Stimulated activated CD4-positive, alpha-beta T cell treated with anti-CD3 and anti-CD28 coated beads, Interleukin-12 subunit alpha, Interleukin-12 subunit beta, amount 100 ng/mL, for 48 hours (primary cell): Measurements from ENCODE around the gene DOCK8.
A peak's percentile ranks its signal among the peaks of the same experiment; 100 is the strongest.

Source experiments
- DNase-seq, 3 donors: peaks; one replicate each; pipeline ENCODE4 v3.0.0-alpha.2; 2020; ENCODE audit warnings: low read depth in 2 of 3, low spot score in 1 of 3

The DOCK8 gene

GRCh38 chr9:453832-454231 is 239.2 kb downstream of the DOCK8 start:
- DNase-seq, result no peak

- DNase-seq, result no peak
Measured at GRCh38 chr9:456365-456764, 241.7 kb downstream of the DOCK8 start.

- DNase-seq, result no peak
Measured at GRCh38 chr9:458590-458989, 243.9 kb downstream of the DOCK8 start.

DNA sequence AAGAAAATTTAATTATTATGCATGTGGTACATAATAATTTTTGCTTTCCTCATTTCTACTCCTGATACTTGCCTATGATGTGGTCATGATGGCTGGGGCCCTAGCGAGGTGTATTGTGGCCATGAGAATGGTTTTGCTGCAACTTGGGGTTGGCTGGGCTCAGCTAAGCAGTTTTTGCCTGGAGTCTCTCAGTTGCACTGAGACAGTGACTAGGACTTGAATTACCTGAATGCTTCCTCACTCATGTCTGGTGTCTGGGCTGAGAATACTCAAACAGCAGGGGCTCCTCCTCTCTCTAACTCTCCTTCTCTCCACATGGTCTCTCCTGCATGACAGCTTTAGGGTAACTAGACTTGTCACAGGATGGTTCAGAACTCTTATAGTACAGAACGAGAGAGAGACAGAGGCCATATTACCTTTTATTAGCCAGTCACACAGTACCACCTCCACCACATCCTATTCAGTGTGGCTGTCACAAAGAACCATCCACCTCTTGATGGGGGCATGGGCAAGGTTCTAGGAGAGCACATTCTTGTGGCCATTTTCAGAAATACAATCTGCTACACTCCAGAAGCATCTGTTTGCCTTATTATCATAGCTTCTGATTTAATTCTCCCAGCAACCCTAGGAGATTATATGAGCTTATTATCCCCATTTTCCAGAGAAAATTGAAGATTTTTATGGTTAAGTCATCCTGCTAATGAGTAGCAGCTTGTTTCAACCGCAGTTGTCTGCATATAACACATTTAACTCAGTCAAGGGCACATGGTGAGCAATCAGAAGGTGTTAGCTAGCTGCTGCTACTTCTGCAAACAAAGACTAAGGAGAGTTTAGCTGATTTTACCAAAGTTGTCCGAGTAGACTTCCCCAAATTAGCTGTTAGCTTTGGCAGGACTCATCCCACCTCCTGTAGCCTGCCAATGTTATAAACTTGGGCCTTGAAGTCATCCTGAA is 245.1 kb downstream of the DOCK8 start:
- no peak for DNase-seq

DNA sequence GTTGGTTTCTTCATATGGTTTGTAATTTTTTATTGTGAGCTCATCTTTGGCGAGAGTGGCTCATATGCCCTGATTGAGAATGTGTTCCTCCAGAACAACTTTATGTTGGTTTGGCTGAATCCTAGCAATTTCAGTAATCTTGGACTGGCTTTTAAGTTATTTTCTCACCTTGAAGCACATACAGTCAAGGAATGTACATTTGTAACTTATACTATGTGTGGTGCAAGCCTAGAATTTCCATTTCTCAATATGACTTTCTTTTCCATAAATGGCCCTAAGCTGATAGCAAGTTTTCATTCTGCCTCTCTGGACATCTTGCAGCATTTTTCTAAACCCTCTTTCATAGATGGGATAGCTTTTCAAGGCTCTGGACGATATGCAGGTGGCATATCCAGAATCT is 247.5 kb downstream of the DOCK8 start:
- DNase-seq, result no peak

GRCh38 chr9:462606-463005 is 247.9 kb downstream of the DOCK8 start:
- DNase-seq, result no peak

DNA sequence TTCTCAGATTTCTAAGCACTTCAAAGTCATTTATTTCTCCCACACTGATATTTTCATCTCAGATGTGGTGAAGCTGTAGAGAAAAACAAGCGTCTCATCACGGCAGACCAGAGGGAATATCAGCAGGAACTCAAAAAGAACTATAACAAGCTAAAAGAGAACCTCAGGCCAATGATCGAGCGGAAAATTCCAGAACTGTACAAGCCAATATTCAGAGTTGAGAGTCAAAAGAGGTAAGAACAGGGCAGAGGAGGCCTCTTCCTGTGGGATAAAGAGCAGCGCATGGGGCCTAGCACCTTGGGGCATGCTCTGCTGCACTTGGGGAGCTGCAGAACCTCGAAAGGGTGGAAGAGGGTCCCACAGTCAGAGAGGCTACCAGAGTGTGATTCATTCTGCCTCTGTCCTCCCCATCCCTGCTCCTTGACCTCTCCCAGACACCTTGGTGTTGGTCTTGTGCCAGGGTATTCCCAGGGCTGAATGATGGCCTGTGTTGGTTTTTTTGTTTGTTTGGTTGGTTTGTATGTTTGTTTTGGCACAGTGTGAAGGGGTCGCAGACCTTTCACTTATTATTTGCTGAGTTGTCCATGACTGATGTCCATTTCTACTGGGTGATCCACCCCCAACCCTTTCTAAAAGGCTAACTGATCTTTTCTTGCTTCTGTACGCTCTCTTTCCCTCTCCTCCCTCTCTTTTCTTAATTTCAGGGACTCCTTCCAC is 248.9 kb downstream of the DOCK8 start:
- DNase-seq, result no peak

GRCh38 chr9:466747-467146 is 252.1 kb downstream of the DOCK8 start:
- no peak for DNase-seq

- no peak for DNase-seq
Measured at GRCh38 chr9:468766-469426, 254.2 kb downstream of the DOCK8 start.

DNA sequence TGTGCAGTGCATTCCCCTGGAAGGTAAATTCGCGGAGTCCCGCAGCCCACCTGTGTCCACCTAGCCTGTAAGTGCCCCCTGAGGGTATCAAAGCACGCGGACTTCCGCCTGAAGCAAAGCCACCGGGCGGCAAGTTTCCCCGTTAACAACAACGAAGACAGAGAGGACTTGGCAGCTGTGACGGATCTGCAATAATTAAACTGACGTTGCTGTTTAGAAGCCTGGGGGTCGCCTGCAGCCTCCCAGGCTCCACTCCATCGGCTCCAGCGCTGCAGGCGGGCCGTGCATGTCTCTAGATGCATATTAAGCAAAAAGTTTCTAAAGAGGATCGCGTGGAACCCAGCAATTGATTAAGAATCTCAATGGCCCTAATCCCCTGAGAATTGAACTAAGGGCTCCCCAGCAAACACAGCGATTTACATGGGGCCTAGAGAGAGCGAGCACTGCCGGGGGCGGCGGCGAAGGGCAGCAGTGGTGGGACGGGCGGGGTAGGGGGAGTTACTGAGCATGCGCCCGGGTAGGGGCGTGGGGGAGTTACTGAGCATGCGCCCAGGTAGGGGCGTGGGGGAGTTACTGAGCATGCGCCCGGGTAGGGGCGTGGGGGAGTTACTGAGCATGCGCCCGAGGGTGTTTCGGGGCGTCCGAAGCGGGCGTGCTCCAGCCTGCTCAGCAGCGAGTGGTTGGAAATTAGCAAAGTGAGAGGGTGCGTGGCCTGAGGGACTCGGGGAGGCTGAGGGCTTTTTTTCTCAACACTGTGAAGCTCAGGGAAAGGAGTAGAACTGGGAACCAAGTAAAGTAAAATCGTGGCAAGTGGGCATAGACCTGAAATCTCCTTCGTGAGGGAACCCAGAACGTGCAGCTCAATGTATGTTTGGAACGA is 255.2 kb downstream of the DOCK8 start:
- DNase-seq, result peak; percentile 67 to 88 (median 81)

- DNase-seq, result no peak
Measured at GRCh38 chr9:470552-471194, 256.0 kb downstream of the DOCK8 start.

DNA sequence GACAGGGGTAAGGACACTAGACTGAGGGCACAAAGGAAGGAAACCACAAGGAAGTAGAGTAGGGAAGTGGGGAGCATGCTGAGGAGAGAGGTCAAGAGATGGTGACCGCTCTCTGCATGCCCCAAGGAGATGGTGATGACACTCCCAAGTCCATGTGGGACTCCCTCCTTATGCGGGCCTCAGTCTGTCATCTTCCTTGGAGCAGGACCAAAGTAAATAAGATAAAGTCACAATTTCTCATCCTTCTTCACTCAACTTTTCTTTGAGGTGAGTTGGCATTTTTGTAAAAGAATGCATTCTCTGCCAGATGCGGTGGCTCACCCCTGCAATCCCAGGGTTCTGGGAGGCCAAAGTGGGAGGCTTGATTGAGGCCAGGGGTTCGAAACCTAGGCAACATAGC is 256.7 kb downstream of the DOCK8 start:
- no peak for DNase-seq

GRCh38 chr9:472479-473075 is 257.9 kb downstream of the DOCK8 start:
- DNase-seq, result no peak

- no peak for DNase-seq
Measured at GRCh38 chr9:477193-477592, 262.5 kb downstream of the DOCK8 start.

DNA sequence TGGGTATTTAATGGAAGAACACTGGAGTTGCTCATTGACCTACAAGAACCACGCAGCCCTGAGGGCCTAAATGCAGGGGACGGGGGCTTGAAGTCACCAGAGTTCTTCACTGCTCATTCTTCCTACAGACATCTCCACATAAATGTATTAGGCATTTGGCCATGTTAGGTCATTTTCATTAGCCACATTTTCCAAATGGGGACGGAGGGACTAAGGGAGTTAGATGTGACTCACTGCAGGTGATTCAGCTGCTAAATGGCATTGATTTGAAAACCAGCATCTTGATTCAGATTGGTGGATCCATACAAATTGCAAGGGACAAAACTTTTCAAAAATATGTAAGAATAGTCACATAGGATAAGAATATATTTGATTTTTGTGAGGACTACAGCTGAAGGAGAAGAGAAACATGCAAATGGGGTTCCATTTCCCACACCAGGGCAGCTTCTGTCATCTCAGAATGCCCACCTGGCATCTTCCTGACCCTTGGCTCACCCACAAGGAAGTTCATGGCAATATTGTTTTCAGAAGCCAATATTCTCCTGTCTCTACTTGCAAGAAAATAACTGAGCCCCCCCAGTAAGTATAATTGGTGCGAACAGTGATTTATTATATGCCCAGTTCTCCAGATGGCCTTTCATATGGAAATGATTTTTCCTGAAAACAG is 264.8 kb downstream of the DOCK8 start:
- no peak for DNase-seq

- no peak for DNase-seq
Measured at GRCh38 chr9:479971-480350, 265.3 kb downstream of the DOCK8 start.

DNA sequence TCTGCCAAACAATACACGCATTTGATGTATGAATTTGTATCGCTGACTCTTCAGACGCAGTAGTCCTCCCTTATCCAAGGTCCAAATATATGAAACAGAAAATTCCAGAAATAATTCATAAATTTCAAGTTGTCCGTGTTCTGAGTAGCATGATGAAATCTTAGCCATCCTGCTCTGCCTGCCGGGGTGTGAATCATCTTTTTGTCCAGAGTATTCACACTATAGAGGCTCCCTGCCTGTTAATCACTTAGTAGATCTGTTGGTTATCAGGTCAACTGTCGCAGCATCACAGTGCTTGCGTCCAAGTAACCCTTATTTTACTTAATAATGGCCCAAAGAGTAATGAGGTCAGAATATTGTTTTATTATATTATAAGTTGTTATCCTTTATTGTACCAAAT is 268.1 kb downstream of the DOCK8 start:
- no peak for DNase-seq

GRCh38 chr9:486156-486555 is 271.5 kb downstream of the DOCK8 start:
- DNase-seq, result no peak

- DNase-seq, result no peak
Measured at GRCh38 chr9:487429-487828, 272.8 kb downstream of the DOCK8 start.
